CD4-positive, alpha-beta T cell treated with Interleukin-2 at 100 ng/mL for 4 hours (primary cell): ENCODE data around the gene ZMYM3.
"Not testable (repeated sequence)": the region's sequence is repeated elsewhere in the genome, so short reads cannot be mapped to it uniquely, and the experiment has no call there.

ENCODE experiments used
- DNase-seq: peaks from one replicate; pipeline ENCODE4 v3.0.0-alpha.2; 2020; ENCODE audit warnings: low spot score

ZMYM3 gene

DNA sequence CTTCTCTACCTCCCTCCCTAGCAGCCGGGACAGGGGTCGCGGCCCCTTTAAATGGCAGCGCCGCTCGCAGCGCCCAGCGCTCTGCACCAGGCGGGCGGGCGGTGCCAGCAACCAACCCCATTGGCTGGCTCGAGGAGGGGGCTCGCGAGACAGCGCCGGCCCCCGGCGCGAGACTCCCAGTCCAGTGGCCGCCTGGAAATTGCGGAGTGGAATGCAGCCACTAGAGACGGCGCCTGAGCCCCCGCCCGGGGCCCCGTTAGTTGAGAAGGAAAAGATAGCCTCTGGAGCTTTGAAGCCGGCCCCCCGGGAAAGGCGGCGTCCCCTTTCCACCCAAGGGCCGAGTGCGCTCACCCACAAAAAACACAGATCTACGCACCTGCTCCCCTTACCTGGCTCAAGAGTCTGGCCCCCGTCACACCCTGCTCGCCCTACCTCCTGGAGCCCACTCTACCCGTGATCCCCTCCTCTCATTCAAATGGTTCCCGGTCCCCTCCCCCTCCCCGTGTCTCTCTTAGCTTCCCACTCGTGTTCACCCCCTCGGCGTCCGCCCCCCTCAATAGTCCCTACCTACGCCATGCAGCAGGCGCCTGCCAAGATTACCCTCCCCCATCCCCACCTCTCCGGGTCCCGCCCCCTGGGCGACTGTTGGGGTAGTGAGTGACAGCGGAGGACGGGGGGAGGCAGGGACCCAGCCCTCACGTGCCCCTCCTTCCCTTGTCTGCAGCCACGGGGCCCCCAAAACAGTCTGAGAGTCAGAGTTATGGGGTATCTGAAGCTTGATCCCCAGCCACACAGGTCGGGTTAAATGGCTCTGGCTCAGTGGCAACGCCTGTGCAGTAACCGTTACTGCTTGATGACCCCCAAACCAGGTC, at the start of gene ZMYM3:
ZMYM3 (minus strand) TSS at position 49 of the 872 bp plus-strand sequence. CDS start 885 bp downstream, outside the sequence.
- DNase-seq: peak; percentile 85

DNA sequence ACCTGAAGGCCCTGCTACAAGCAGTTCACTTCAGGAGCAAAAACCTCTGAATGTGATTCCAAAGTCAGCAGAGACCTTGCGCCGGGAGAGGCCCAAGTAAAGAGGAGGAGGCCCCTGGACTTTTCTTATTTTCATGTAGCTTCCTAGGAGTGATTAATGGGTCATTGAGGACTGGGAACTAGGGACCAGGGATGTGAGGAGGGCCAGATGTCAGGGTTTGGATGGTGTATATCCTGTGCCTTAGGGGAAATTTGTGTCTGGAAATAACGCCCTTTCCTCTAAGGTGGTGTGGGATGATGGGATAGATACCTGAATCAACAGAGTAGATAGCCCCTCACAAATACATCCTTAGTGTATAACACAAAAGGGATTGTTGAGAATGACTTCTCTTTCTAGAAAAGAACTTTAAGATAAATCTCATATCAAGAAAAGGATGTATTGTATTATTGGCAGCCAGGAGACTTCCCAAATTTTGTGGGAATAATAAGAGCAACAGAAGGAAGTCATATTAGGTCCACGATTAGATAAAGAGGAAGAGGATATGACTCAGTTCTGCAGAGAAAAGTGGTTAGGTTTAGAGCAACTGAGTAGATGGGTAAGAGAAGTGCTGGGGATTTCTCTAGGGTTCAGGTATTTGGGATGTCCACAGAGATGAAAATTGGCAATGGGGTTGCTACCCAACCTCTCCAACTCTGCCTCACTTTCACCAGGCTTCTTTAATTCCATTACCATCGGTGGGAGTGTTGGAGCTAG, 48.7 kb upstream of the ZMYM3 start:
- DNase-seq: no peak

DNA sequence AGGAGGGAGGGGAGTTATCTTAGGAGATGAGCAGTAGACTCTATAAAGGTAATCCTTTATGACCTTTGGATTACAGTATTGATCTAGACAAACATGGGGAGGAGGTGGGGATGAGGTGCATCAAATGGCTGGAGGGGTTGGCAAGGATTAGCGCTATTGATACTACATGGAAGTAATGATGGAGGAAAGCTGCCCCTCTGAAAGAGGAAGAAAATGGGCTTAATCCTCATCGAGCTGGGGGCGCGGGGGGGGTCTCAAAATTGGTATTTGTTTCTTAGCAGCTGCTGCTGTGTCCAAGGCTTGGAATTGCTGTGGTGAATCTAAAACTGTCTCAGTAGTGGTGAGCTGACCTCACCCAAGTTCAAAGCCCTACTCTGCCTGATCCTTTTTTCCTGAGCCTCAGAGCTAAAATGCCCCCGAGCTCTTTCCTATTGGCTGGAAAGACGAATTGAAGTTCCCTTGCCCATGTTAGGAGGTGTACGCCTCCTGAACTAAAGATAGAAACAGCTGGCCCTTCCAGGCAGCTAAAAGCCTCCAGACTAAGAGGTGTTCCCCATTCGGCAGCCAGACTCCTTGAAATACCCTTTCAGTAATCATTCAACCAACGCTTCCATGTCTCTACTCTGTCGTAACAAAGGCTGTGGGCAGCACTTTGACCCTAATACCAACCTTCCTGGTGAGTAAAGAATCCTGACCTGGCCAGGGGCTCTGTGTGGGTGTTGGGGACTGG, 47.4 kb upstream of the ZMYM3 start, which contains the start of gene ITGB1BP2:
ITGB1BP2 (plus strand) TSS at position 556 of the 730 bp plus-strand sequence; CDS start at position 613, 57 bp downstream.
- DNase-seq: no peak

DNA sequence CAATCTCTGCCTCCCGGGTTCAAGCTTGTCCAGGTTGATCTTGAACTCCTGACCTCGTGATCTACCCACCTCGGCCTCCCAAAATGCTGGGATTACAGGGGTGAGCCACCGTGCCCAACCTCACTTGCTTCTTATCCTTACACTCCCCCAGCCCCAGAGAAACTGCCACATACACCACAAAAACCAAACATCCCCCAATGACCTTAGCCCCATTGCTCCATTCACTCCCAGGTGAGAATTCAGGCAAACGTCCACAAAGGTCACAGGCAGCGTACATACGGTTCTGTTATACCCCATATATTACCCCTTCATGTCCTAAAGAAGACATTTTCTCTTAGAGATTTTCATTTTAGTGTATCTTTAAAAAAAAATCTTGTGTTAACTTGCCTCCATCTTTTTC, 46.6 kb upstream of the ZMYM3 start:
- not testable (repeated sequence) for DNase-seq

DNA sequence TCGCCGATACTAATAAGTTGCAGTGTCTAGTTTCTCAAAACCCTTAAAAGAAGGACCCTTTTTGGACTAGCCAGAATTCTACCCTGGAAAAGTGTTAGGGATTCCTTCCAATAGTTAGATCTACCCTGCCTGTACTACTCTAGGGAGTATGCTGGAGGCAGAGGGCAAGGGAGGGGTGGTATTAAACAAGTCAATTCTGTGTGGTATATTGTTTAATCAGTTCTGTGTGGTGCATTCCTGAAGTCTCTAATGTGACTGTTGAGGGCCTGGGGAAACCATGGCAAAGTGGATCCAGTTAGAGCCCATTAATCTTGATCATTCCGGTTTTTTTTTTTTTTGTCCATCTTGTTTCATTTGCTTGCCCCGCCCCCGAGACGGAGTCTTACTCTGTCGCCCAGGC, 46.1 kb upstream of the ZMYM3 start:
- DNase-seq: not testable (repeated sequence)

DNA sequence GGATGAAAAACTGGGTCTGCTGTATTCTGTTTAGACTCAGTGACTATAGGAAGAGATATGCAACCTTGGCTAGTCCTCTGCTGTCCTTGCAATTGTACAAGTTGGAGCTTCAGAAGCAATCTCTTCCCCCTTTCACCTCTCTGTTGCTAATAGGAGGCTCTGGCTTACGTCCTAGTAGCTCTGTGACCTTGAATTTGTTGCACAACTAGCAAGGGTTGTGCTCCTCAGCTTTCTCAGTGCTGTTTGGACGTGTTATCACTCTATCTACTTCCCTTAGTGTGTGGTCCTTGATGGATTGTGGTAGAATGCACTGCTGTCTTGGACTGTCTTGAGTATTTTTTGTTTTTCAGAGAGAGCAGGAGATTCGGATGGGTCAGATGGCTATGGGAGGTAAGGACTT, 44.2 kb upstream of the ZMYM3 start:
- DNase-seq: no peak

DNA sequence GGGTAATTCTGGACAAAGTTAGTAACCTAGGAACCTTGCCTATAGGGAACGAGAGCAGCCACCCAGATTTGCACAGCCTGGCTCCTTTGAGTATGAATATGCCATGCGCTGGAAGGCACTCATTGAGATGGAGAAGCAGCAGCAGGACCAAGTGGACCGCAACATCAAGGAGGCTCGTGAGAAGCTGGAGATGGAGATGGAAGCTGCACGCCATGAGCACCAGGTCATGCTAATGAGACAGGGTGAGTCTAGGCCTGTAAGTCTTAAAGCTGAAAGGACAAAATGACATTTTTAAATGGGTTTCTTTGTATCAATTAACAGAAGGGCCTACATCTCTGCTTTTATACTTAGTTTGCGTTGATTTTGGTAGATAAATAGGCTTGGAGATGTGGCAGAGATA, 42.9 kb upstream of the ZMYM3 start:
- no peak for DNase-seq

DNA sequence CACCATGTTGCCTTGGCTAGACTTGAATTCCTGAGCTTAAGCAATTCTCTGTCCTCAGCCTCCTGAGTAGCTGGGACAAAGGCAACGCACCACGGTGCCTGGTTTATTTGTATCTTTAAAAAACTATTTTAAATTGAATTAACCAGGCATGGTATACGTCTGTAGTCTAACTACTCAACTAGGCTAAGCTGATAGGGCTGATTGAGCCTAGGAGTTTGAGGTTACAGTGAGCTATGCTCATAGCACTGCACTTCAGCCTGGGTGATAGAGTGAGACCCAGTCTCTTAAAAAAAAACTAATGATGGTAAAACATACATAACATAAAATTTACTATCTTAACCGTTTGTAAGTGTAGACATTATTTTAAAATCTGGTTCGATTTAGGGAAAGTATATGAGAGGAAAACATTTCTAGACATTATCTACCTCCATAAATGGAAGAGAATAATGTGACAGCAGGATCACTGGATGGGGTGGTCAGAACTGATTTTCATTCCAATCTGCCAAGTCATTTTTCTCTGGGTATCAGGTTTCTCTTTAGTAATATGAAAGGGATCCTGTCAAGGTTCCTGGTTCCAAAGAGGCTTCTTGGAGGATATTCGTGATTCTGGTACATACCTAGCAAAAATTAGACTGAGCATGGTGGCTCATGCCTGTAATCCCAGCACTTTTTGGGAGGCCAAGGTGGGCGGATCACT, 38.9 kb upstream of the ZMYM3 start:
- no peak for DNase-seq

DNA sequence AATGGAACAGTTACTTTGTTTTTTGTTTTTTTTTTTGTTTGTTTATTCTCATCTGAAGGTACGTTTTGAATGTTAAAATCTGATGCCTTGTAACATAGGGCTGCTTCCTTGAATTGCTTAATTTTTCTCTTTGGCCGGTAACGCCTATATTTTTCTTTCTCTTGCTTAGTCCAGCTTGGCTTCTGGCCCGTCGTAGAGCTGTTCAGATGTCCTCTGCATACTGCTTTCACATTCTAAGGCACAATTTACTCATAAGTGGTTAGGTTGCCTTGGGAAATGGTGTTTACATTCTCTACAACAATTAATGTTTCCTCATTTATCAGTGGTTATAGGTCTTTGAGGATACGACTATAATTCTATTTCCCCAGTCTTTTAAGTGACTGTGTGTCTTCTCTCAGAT, 37.4 kb upstream of the ZMYM3 start:
- no peak for DNase-seq

DNA sequence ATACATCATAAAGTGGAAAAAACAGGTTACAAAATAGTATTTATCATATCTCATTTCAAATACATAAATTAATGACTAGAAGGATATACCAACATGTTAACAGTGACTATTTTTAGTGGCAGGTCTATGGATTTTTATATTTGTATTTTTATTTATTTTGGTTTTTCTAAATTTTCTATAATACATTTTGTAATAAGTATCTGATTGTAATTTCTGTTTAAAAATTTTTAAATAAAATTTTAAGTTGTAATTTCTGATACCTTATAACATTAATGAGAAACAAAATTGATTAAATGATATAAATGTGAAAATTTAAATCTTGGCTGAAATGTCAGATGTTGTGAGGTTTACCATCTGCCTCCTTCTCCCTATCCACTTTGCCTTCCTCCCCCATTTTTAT, 32.0 kb upstream of the ZMYM3 start:
- no peak for DNase-seq

DNA sequence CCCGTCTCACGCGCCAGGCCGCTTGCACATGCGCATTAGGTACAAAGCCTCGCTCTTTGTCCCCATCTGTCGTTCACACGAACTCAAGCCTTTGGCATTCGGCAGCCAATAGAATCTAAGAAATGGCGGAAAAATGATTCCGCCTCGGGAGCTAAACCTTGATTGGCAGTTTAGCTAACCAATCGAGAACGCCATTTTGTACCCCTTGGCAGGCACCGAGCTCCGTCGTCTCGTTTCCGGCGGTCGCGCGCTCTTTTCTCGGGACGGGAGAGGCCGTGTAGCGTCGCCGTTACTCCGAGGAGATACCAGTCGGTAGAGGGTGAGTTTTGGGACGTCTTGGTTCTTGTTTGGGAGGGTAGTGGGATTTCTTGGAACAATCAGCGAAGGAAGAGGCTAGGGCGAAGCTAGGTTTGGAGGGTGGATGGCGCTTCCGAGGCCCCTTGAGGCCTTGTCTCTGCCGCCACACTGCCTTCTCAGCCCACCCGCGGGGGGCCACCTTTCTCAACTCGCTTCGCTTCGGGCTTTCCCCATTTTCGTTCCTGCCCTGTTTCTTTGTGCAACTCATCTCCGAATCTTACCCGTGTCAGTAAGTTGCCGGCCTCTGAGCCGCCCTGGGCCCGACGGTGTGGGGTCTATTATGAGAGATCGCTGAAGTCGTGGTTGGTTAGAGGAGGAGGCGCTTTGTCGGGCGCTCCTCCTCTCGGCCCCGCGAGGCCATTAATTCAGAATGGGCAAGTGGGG, 29.6 kb upstream of the ZMYM3 start, which contains the start of gene NONO:
NONO (plus strand) TSS at position 233 of the 741 bp plus-strand sequence. CDS start 7,003 bp downstream, outside the sequence.
- DNase-seq: peak; percentile 97

DNA sequence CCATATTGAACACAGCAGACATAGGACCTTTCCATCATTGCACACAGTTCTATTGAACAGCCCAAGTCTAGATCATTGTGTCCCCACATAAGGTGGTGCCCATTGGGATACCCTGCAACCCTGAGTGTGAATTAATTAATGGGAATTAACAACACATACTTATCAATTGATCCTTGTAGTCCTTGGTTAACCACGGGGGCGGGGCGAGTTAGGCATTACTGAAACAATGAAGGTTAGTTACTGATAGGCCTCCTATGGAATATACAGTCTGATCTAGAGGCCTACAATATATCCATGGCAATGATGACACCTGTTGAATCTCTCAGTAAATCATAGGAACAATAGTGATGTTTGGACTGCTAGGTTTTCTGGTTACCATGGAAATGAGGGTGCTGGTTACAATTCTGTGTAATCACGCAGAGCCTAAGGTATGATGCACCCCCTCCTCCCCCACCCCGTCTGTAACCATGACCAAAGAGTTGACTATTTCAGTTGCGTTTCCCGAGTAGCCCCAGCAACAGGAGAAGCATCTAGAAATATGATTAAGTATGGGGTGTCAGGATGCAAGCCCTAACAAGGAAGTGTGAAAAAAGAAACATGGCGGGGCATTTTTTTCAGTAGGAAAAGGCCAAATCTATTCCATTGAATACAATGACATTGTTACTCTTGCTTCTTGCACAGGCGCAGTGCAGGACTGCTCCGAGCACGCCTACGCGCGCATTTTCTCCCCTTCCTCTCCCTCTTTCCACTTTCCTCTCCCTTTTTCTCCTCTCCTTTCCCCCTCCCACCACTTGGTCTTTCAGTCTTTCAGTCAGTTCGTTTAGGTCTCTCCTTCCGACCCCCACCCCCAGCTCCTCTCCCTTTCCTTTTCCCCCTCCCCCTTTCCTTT, 28.8 kb upstream of the ZMYM3 start:
- DNase-seq: peak; percentile 85

DNA sequence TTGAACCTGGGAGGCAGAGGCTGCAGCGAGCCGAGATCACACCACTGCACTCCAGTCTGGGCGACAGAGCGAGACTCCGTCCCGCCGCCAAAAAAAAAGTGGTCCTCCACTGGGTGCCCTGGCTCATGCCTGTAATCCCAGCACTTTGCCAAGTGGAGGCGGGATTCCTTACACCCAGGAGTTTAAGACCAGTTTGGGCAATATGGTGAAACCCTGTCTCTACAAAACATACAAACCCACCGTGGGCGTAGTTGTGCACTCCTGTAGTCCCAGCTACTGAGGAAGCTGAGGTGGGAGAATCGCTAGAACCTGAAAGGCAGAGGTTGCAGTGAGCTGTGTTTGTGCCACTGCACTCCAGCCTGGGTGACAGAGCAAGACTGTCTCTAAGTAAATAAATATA, 27.4 kb upstream of the ZMYM3 start:
- not testable (repeated sequence) for DNase-seq

DNA sequence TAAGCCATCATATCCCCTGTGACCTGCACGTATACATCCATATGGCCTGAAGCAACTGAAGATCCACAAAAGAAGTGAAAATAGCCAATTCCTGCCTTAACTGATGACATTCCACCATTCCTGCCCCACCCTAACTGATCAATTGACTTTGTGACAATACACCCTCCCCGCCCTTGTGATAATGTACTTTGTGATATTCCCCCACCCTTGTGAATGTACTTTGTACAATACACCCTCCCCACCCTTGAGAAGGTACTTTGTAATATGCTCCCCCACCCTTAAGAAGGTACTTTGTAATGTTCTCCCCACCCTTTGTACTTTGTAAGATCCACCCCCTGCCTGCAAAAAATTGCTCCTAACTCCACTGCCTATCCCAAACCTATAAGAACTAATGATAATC, 18.4 kb upstream of the ZMYM3 start:
- not testable (repeated sequence) for DNase-seq

DNA sequence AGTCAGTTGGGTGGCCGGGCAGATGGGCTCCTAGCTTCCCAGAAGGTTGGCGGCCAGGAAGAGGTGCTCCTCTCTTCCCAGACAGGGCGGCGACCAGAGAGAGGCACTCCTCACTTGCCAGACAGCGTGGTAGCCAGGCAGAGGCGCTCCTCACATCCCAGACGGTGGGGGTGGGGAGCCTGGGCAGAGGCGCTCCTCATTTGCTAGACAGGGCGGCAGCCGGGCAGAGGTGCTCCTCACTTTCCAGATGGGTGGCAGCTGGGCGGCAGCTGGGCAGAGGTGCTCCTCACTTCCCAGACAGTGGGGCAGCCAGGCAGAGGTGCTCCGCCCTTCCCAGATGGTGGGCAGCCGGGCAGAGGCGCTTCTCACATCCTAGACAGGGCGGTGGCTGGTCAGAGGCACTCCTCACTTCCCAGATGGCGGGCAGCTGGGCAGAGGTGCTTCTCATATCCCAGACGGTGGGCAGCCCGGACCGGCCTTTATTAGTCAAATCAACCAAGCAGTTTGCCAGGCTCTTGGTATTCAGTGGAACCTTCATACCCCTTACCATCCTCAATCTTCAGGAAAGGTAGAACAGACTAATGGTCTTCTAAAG, 16.0 kb upstream of the ZMYM3 start:
- DNase-seq: no peak

DNA sequence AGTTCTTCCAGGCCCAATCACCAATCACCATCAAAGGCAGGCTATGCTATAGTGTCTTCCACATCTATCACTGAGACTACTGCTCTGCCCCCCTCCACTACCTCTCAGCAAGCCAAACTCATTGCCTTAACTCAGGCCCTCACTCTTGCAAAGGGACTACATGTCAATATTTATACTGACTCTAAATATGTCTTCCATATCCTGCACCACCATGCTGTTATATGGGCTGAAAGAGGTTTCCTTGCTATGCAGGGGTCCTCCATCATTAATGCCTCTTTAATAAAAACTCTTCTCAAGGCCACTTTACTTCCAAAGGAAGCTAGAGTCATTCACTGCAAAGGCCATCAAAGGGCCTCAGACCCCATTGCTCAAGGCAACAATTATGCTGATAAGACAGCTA, 14.7 kb upstream of the ZMYM3 start:
- not testable (repeated sequence) for DNase-seq

DNA sequence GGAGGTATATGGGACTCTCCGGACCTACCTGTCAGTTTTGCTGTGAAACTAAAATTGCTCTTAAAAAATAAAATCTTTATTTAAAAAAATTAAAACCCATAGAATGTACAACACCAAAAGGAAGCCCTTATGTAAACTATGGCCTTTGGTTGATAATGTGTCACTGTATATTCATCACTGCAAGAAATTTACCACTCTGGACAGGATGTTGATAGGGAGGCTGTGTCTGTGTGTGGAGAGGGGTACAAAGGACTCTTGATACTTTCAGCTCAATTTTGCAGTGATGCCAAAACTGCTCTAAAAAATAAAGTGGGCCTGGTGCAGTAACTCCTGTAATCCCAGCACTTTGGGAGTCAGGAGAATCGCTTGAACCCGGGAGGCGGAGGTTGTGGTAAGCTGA, 2.9 kb upstream of the ZMYM3 start:
- no peak for DNase-seq

DNA sequence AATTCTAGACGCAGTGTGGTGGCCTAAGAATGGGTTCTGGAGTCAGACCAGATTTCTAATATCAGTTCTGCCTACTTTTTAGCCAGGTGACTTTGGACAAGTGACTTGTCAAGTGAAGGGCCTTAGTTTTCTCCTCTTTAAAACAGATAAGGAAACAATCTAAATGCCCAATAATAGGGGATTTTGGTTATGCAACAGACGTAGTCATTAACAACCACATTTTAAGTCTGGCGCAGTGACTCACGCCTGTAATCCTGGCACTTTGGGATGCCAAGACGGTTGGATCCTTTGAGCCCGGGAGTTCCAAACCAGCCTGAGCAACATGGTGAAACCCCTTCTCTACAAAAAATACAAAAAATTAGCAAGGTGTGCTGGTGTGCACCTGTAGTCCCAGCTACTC, 2.1 kb upstream of the ZMYM3 start:
- no peak for DNase-seq
